ENCODE results near the gene TSHZ1.

Gene TSHZ1

GRCh38 chr18:75223687-75224347 is 13.2 kb downstream of the TSHZ1 start:
- TF ChIP-seq FOXP2 (optimal IDR thresholded peaks at IDR 0.05; ENCODE audit: borderline replicate concordance, extremely low read depth, extremely low read length, insufficient read depth) (no peak), TAF1 (IDR thresholded peaks at IDR 0.05; ENCODE audit: borderline replicate concordance, insufficient read depth, low read length) (no peak), REST (IDR thresholded peaks at IDR 0.05; ENCODE audit: insufficient read depth in 1 of 2, low read depth in 2 of 2, low read length in 2 of 2) (no peak), POLR2AphosphoS5 (IDR thresholded peaks at IDR 0.05; ENCODE audit: low read depth, low read length) (no peak), SIN3A (IDR thresholded peaks at IDR 0.05; ENCODE audit: borderline replicate concordance, insufficient read depth, low read length) (no peak)

GRCh38 chr18:75226286-75226955 is 15.8 kb downstream of the TSHZ1 start:
- no peak for TF ChIP-seq REST (IDR thresholded peaks at IDR 0.05; ENCODE audit: insufficient read depth in 1 of 2, low read depth in 2 of 2, low read length in 2 of 2)
- no peak for TF ChIP-seq FOXP2 (optimal IDR thresholded peaks at IDR 0.05; ENCODE audit: borderline replicate concordance, extremely low read depth, extremely low read length, insufficient read depth)
- no peak for TF ChIP-seq TAF1 (IDR thresholded peaks at IDR 0.05; ENCODE audit: borderline replicate concordance, insufficient read depth, low read length)
- TF ChIP-seq SIN3A (IDR thresholded peaks at IDR 0.05; ENCODE audit: borderline replicate concordance, insufficient read depth, low read length): no peak
- TF ChIP-seq POLR2AphosphoS5 (IDR thresholded peaks at IDR 0.05; ENCODE audit: low read depth, low read length): no peak

- no peak for TF ChIP-seq POLR2AphosphoS5 (IDR thresholded peaks at IDR 0.05; ENCODE audit: low read depth, low read length)
- no peak for TF ChIP-seq REST (IDR thresholded peaks at IDR 0.05; ENCODE audit: insufficient read depth in 1 of 2, low read depth in 2 of 2, low read length in 2 of 2)
- TF ChIP-seq SIN3A (IDR thresholded peaks at IDR 0.05; ENCODE audit: borderline replicate concordance, insufficient read depth, low read length): no peak
- no peak for TF ChIP-seq FOXP2 (optimal IDR thresholded peaks at IDR 0.05; ENCODE audit: borderline replicate concordance, extremely low read depth, extremely low read length, insufficient read depth)
- no peak for TF ChIP-seq TAF1 (IDR thresholded peaks at IDR 0.05; ENCODE audit: borderline replicate concordance, insufficient read depth, low read length)
These were observed 16.3 kb downstream of the TSHZ1 start for GRCh38 chr18:75226956-75227316.

GRCh38 chr18:75227535-75228296 is 17.1 kb downstream of the TSHZ1 start:
- TF ChIP-seq REST (IDR thresholded peaks at IDR 0.05; ENCODE audit: insufficient read depth in 1 of 2, low read depth in 2 of 2, low read length in 2 of 2) (no peak), FOXP2 (optimal IDR thresholded peaks at IDR 0.05; ENCODE audit: borderline replicate concordance, extremely low read depth, extremely low read length, insufficient read depth) (no peak), POLR2AphosphoS5 (IDR thresholded peaks at IDR 0.05; ENCODE audit: low read depth, low read length) (no peak), TAF1 (IDR thresholded peaks at IDR 0.05; ENCODE audit: borderline replicate concordance, insufficient read depth, low read length) (no peak), SIN3A (IDR thresholded peaks at IDR 0.05; ENCODE audit: borderline replicate concordance, insufficient read depth, low read length) (no peak)
